A673 (cell line): ENCODE measurements around the gene WASF2. TPM values are rescaled to one million over a fixed set of nuclear protein-coding genes. Genes with fewer than 3 reads are reported as not detected.
A peak's percentile ranks its signal among the peaks of the same experiment; 100 is the strongest.

Experiments used
- BruUV-seq: library from RNA; stranded (reverse); fragments of 400-500 nt; replicated peaks from 2 replicates; lab custom pipeline; 2021; lab: Mats Ljungman, UMichigan
- CTCF ChIA-PET: fragments of 300-600 bp; sonication (Branson Sonifier 250); formaldehyde crosslinking; loops from one replicate; lab custom pipeline; 2022; ENCODE audit warnings: antibody characterized with exemption; lab: Charles Lee
- POLR2A ChIA-PET: fragments of 300-600 bp; sonication (Branson Sonifier 250); formaldehyde crosslinking; loops from one replicate; lab custom pipeline; 2022; ENCODE audit warnings: antibody characterized with exemption; ENCODE audit not compliant: low non-redundant PET; lab: Charles Lee
- DNase-seq: peaks from one replicate; pipeline ENCODE4 v3.0.0-alpha.2; 2015; ENCODE audit warnings: low spot score
- H3K27ac ChIP-seq: fragments of 200-600 bp; sonication (generic); 2 replicates; pipeline ENCODE4 v1.5.1; 2016; ENCODE audit warnings: mixed run types, low read depth, mild to moderate bottlenecking, mixed read lengths, antibody characterized with exemption, low read length; ENCODE audit not compliant: poor library complexity, severe bottlenecking
- H3K27me3 ChIP-seq: fragments of 200-600 bp; sonication (generic); replicated peaks from 2 replicates; pipeline ENCODE4 v1.6.1; 2017; ENCODE audit warnings: mixed run types, low read depth, mild to moderate bottlenecking, mixed read lengths, antibody characterized with exemption, low read length; ENCODE audit not compliant: insufficient read depth, poor library complexity
- H3K36me3 ChIP-seq: fragments of 200-600 bp; sonication (generic); 2 replicates; pipeline ENCODE4 v1.6.1; 2016; ENCODE audit warnings: mixed run types, mild to moderate bottlenecking, mixed read lengths, antibody characterized with exemption, low read length; ENCODE audit not compliant: insufficient read depth, poor library complexity, severe bottlenecking
- H3K4me1 ChIP-seq: fragments of 200-600 bp; sonication (generic); 2 replicates; pipeline ENCODE4 v1.6.1; 2017; ENCODE audit warnings: mixed run types, mild to moderate bottlenecking, mixed read lengths, antibody characterized with exemption, low read length; ENCODE audit not compliant: insufficient read depth, poor library complexity, severe bottlenecking
- H3K4me3 ChIP-seq: fragments of 200-600 bp; sonication (generic); 2 replicates; pipeline ENCODE4 v1.5.1; 2016; ENCODE audit warnings: low read depth, mixed run types, mild to moderate bottlenecking, mixed read lengths, low read length; ENCODE audit not compliant: poor library complexity, severe bottlenecking
- H3K9me3 ChIP-seq: fragments of 200-600 bp; sonication (generic); 2 replicates; pipeline ENCODE4 v1.6.1; 2016; ENCODE audit warnings: mixed run types, low read depth, mild to moderate bottlenecking, mixed read lengths, antibody characterized with exemption, low read length; ENCODE audit not compliant: poor library complexity, severe bottlenecking
- CTCF ChIP-seq: fragments of 300-800, 200-600 bp; sonication (generic); conservative IDR thresholded peaks from 2 replicates; pipeline ENCODE4 v1.5.1; 2017; ENCODE audit warnings: low read depth, mild to moderate bottlenecking, antibody characterized with exemption, low read length, moderate library complexity, mixed read lengths
- EZH2 ChIP-seq: fragments of 200-600 bp; sonication (generic); IDR thresholded peaks from 2 replicates; pipeline ENCODE4 v1.6.1; 2017; ENCODE audit warnings: borderline replicate concordance, low read depth, mild to moderate bottlenecking, mixed read lengths, antibody characterized with exemption, low read length; ENCODE audit not compliant: poor library complexity, severe bottlenecking
- intact Hi-C: fragments of 100-400 bp; cut with micrococcal nuclease; formaldehyde crosslinking; loops from one replicate; pipeline ENCODE4 v1.10.0; 2022; ENCODE audit not compliant: unreplicated experiment
- total RNA-seq: library from RNA; stranded (reverse); gene quantifications from 2 replicates; pipeline ENCODE4 v1.2.3, GENCODE V29; 2021

The WASF2 gene
- total RNA-seq, 1 experiment from 2014 or later, result 133 TPM

- intact Hi-C loops, result no loop called here
- TF ChIP-seq EZH2 (no peak), CTCF (peak; percentile 39)
Measured at GRCh38 chr1:27366411-27367159, 123.4 kb downstream of the WASF2 start, which contains the start of gene MAP3K6. MAP3K6 (minus strand) TSS chr1:27366961; CDS start chr1:27366597, 364 bp downstream.

GRCh38 chr1:27366113-27366410, 123.9 kb downstream of the WASF2 start:
- BruUV-seq, result no TSS peak
- POLR2A ChIA-PET, result no interaction called here
- TF ChIP-seq CTCF (no peak), EZH2 (no peak)
- Histone ChIP-seq H3K4me1 (peaks cover 10% of the 10 kb centered on the region), H3K27me3 (no peaks in the 10 kb centered on the region), H3K9me3 (no peaks in the 10 kb centered on the region), H3K4me3 (peak overlapping the region; percentile 59), H3K36me3 (no peaks in the 10 kb centered on the region), H3K27ac (peak overlapping the region; percentile 8)
- intact Hi-C loops, result no loop called here
- CTCF ChIA-PET, result interaction anchor here (0.5 to 1.7 kb wide), 9 partner anchors 8 to 1371 kb away, joined by 3 to 11 read pairs (median 4); partner anchors contain the start of gene YTHDF2
- DNase-seq, result peak; percentile 88

More at GRCh38 chr1:27366411-27367159, 123.4 kb downstream of the WASF2 start, which contains the start of gene MAP3K6:
- BruUV-seq, result no TSS peak
- POLR2A ChIA-PET, result no interaction called here
- Histone ChIP-seq H3K36me3 (no peaks in the 10 kb centered on the region), H3K27ac (peak within 1 kb of the TSS; percentile 8), H3K4me3 (peak within 1 kb of the TSS; percentile 59), H3K4me1 (peaks cover 10% of the 10 kb centered on the region), H3K27me3 (no peaks in the 10 kb centered on the region), H3K9me3 (no peaks in the 10 kb centered on the region)
- CTCF ChIA-PET, result interaction anchor here (0.5 to 1.7 kb wide), 4 partner anchors 9 to 1370 kb away, joined by 3 to 6 read pairs (median 4); partner anchors contain the start of gene YTHDF2
- DNase-seq, result peak; percentile 84

- Histone ChIP-seq H3K4me1 (peaks cover 10% of the 10 kb centered on the region), H3K4me3 (peak overlapping the region; percentile 59), H3K36me3 (no peaks in the 10 kb centered on the region), H3K27me3 (no peaks in the 10 kb centered on the region), H3K9me3 (no peaks in the 10 kb centered on the region), H3K27ac (peak overlapping the region; percentile 8)
- TF ChIP-seq EZH2 (no peak), CTCF (no peak)
- intact Hi-C loops, result no loop called here
- ChIA-PET CTCF (interaction anchor here (0.5 to 1.7 kb wide), 8 partner anchors 8 to 304 kb away, joined by 3 to 11 read pairs (median 4); no protein-coding TSS in a partner anchor), POLR2A (no interaction called here)
- BruUV-seq, result no TSS peak
- peak; percentile 87 for DNase-seq
Measured at GRCh38 chr1:27365372-27366112, 124.4 kb downstream of the WASF2 start.
